HepG2 (cell line): ENCODE results near the gene IGFN1. TPM values are rescaled to one million over a fixed set of nuclear protein-coding genes. Genes with fewer than 3 reads are reported as not detected.

ENCODE experiments used
- ESRRA ChIP-seq: sonication (generic); formaldehyde crosslinking; IDR thresholded peaks from 2 replicates; pipeline ENCODE4 v1.5.1; 2020; ENCODE audit warnings: mild to moderate bottlenecking, low read depth, missing genetic modification reagents
- FOXP1 ChIP-seq, 2 experiments: fragments of 450-650 bp in 1 of 2; IDR thresholded peaks; 2 replicates each; pipeline ENCODE4 v1.6.1; 2017 to 2018; ENCODE audit warnings: antibody characterized with exemption in 1 of 2
- FOXP4 ChIP-seq: sonication (generic); formaldehyde crosslinking; IDR thresholded peaks from 2 replicates; pipeline ENCODE4 v1.4.0; 2020; ENCODE audit warnings: missing genetic modification reagents
- GABPA ChIP-seq, 2 experiments: IDR thresholded peaks; 2 replicates each; pipeline ENCODE4 v1.6.1; 2011 to 2016; ENCODE audit warnings: low read depth in 2 of 2, low read length in 1 of 2, missing biosample characterization in 1 of 2, missing genetic modification characterization in 1 of 2
- HOXA5 ChIP-seq: sonication (generic); formaldehyde crosslinking; IDR thresholded peaks from 2 replicates; pipeline ENCODE4 v1.4.0; 2020; ENCODE audit warnings: missing genetic modification reagents
- NCOR1 ChIP-seq: fragments of 200-600 bp; sonication (generic); IDR thresholded peaks from 2 replicates; pipeline ENCODE4 v1.7.0; 2017; ENCODE audit warnings: antibody characterized with exemption, low read length, borderline replicate concordance
- NR2F1 ChIP-seq, 2 experiments: fragments of 450-650 bp in 1 of 2; formaldehyde crosslinking in 1 of 2; IDR thresholded peaks; 2 replicates each; pipeline versions ENCODE4 v1.5.0 to v1.6.1; 2016 to 2020; ENCODE audit warnings: mild to moderate bottlenecking in 1 of 2, missing compliant biosample characterization in 1 of 2, missing genetic modification reagents in 1 of 2, moderate library complexity in 1 of 2
- NR2F6 ChIP-seq, 2 experiments: IDR thresholded peaks; 2 replicates each; pipeline ENCODE4 v1.6.1; 2016; ENCODE audit warnings: antibody characterized with exemption in 1 of 2, mild to moderate bottlenecking in 1 of 2
- RFX1 ChIP-seq: fragments of 450-650 bp; IDR thresholded peaks from 2 replicates; pipeline ENCODE4 v1.6.1; 2017
- RXRA ChIP-seq: sonication (generic); formaldehyde crosslinking; IDR thresholded peaks from 2 replicates; pipeline ENCODE4 v1.5.1; 2020; ENCODE audit warnings: missing genetic modification reagents
- RXRB ChIP-seq: IDR thresholded peaks from 2 replicates; pipeline ENCODE4 v1.6.1; 2016; ENCODE audit warnings: borderline replicate concordance, missing genetic modification reagents, missing compliant biosample characterization
- SALL1 ChIP-seq: sonication (generic); formaldehyde crosslinking; IDR thresholded peaks from 2 replicates; pipeline ENCODE4 v1.8.0; 2022; ENCODE audit warnings: mild to moderate bottlenecking, missing genetic modification reagents
- TBL1XR1 ChIP-seq: fragments of 150-350 bp; IDR thresholded peaks from 2 replicates; pipeline ENCODE4 v1.6.1; 2014; ENCODE audit warnings: borderline replicate concordance, low read length; ENCODE audit not compliant: partially characterized antibody
- TFAP4 ChIP-seq: sonication (generic); IDR thresholded peaks from 2 replicates; pipeline ENCODE4 v1.6.1; 2016; ENCODE audit warnings: low read depth, borderline replicate concordance
- THRA ChIP-seq: sonication (generic); formaldehyde crosslinking; IDR thresholded peaks from 2 replicates; pipeline ENCODE4 v1.4.0; 2020; ENCODE audit warnings: missing genetic modification reagents, borderline replicate concordance
- ZKSCAN1 ChIP-seq: fragments of 150-350 bp; IDR thresholded peaks from 2 replicates; pipeline ENCODE4 v1.6.1; 2014; ENCODE audit warnings: low read length
- ZNF142 ChIP-seq: sonication (generic); formaldehyde crosslinking; IDR thresholded peaks from 2 replicates; pipeline ENCODE4 v1.4.0; 2020; ENCODE audit warnings: missing genetic modification reagents
- ZNF644 ChIP-seq: IDR thresholded peaks from 2 replicates; pipeline ENCODE4 v1.6.1; 2016; ENCODE audit warnings: low read depth
- polyA plus RNA-seq, 8 experiments: library from polyadenylated mRNA; depleted of rRNA in 3 of 8; stranded (reverse) in 7 of 8; unstranded in 1 of 8; fragments of >200 nt; fragmentation: Illumina TruSeq in 4 of 8; extraction: Trizol in 4 of 8; gene quantifications; 2 replicates each; pipeline versions ENCODE4 v1.2.1 to v1.2.3, GENCODE V29; 2011 to 2016; ENCODE audit warnings: low read depth in 4 of 8, missing spikeins in 1 of 8, mixed read lengths in 1 of 8; ENCODE audit not compliant: insufficient read depth in 1 of 8
- total RNA-seq, 5 experiments: library from RNA; depleted of rRNA; stranded (reverse); fragments of >200 nt; fragmentation: Illumina TruSeq; extraction: Trizol; gene quantifications; 2 replicates each; pipeline ENCODE4 v1.2.3, GENCODE V29; 2016; ENCODE audit warnings: low read depth in 1 of 5

IGFN1 gene
- total and polyA plus RNA-seq, 2 of the 13 experiments (the other 11 are each of a cell fraction or from before 2014, with no cell fraction given) = 0.04 to 0.05 TPM

GRCh38 chr1:201222125-201222524 lies 31.5 kb downstream of the IGFN1 start (continued):
- 0 out of 2 replicates have a peak, but pooled peaks have one; percentile 15 for TF ChIP-seq ZNF142 (CRISPR knock-in tag)
- no peak for TF ChIP-seq ZKSCAN1
- TF ChIP-seq SALL1 (CRISPR knock-in tag) = peak; percentile 51; the same call in 1 of the 2 replicates
- TF ChIP-seq RXRA (CRISPR knock-in tag) = peak; percentile 85; the same call in 1 of the 2 replicates
- no peak for TF ChIP-seq HOXA5 (CRISPR knock-in tag)
- no peak for TF ChIP-seq GABPA (IDR thresholded peaks at IDR 0.05; ENCODE audit: low read depth, low read length)
- 0 out of 2 replicates have a peak, but pooled peaks have one; percentile 39 for TF ChIP-seq GABPA (CRISPR knock-in tag; IDR thresholded peaks at IDR 0.05; ENCODE audit: low read depth)
- TF ChIP-seq NCOR1 = peak; percentile 29; the same call in 1 of the 2 replicates
- TF ChIP-seq RXRB (CRISPR knock-in tag) = peak; percentile 90
- TF ChIP-seq NR2F1 (CRISPR knock-in tag; IDR thresholded peaks at IDR 0.05) = peak; percentile 39 to 73; a peak in 1 of 4 replicates
- TF ChIP-seq NR2F6 (IDR thresholded peaks at IDR 0.05) = peak; percentile 48; the same call in 1 of the 2 replicates
- TF ChIP-seq NR2F6 (CRISPR knock-in tag; IDR thresholded peaks at IDR 0.05) = peak; percentile 65
- peak; percentile 23 for TF ChIP-seq TBL1XR1
- no peak for TF ChIP-seq FOXP1 (IDR thresholded peaks at IDR 0.05)
- peak; percentile 21; the same call in 1 of the 2 replicates for TF ChIP-seq FOXP1 (CRISPR knock-in tag; IDR thresholded peaks at IDR 0.05)
- TF ChIP-seq THRA (CRISPR knock-in tag) = peak; percentile 93
- TF ChIP-seq ZNF644 (CRISPR knock-in tag) = peak; percentile 61; the same call in 1 of the 2 replicates
- peak; percentile 51; the same call in 1 of the 2 replicates for TF ChIP-seq RFX1
- TF ChIP-seq ESRRA (CRISPR knock-in tag) = 0 out of 2 replicates have a peak, but pooled peaks have one; percentile 22
- TF ChIP-seq TFAP4 = peak; percentile 42; the same call in 1 of the 2 replicates
- TF ChIP-seq FOXP4 = peak; percentile 39; the same call in 1 of the 2 replicates
